Transverse colon (tissue), 4 donors: ENCODE results near the gene STK33.

Experiments used
- EP300 ChIP-seq: sonication (generic); formaldehyde crosslinking; IDR thresholded peaks from one replicate; pipeline ENCODE4 v1.6.1; 2017; ENCODE audit warnings: antibody characterized with exemption, low read depth
- POLR2A ChIP-seq: fragments of 450-650 bp; IDR thresholded peaks from one replicate; pipeline ENCODE4 v1.6.1; 2016; ENCODE audit warnings: antibody characterized with exemption, mild to moderate bottlenecking, moderate library complexity
- POLR2AphosphoS5 ChIP-seq, 3 donors: sonication (generic); formaldehyde crosslinking; IDR thresholded peaks; one replicate each; pipeline ENCODE4 v1.6.1; 2016; ENCODE audit warnings: antibody characterized with exemption in 3 of 3
- TF ChIP-seq, protein P1 (sequence below), 5 experiments: fragments of 200-600 bp in 3 of 5; fragments of 450-650 bp in 2 of 5; sonication (generic) in 3 of 5; IDR thresholded peaks; 1 replicate in 2 of 5; 2 replicates in 3 of 5; pipeline ENCODE4 v1.5.1; 2016 to 2017; ENCODE audit warnings: antibody characterized with exemption in 5 of 5, inconsistent platforms in 3 of 5, mild to moderate bottlenecking in 2 of 5, moderate library complexity in 1 of 5

DNA sequence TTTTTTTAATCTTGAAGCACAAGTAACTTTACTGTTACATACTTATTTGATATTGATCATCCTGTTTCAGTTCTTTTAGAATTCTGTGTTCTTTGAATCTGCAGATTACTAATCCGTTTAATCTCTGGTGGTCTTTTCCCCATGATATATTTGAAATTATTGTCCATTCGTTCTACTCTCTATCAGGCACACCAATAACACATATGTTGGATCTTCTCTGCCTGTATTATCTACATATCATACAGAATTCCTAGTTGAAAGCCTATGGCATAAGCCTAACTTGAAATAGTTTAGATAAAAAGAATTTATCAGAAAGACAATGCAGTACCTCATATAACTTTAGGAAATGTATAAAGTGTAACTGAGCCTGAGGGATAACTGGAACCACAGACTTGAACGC is 32.6 kb downstream of the STK33 start:
- TF ChIP-seq, protein P1, sequence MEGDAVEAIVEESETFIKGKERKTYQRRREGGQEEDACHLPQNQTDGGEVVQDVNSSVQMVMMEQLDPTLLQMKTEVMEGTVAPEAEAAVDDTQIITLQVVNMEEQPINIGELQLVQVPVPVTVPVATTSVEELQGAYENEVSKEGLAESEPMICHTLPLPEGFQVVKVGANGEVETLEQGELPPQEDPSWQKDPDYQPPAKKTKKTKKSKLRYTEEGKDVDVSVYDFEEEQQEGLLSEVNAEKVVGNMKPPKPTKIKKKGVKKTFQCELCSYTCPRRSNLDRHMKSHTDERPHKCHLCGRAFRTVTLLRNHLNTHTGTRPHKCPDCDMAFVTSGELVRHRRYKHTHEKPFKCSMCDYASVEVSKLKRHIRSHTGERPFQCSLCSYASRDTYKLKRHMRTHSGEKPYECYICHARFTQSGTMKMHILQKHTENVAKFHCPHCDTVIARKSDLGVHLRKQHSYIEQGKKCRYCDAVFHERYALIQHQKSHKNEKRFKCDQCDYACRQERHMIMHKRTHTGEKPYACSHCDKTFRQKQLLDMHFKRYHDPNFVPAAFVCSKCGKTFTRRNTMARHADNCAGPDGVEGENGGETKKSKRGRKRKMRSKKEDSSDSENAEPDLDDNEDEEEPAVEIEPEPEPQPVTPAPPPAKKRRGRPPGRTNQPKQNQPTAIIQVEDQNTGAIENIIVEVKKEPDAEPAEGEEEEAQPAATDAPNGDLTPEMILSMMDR (IDR thresholded peaks at IDR 0.05), result no peak
- TF ChIP-seq POLR2AphosphoS5 (IDR thresholded peaks at IDR 0.05) (no peak), POLR2A (no peak), EP300 (no peak)
